Amniotic stem cell (primary cell): Measurements from ENCODE around the gene TGFB2.

Source experiments
- DNase-seq: peaks from one replicate; lab custom pipeline; 2025; lab: John Stamatoyannopoulos, UW

TGFB2 gene

GRCh38 chr1:218462587-218462986 lies 117.5 kb downstream of the TGFB2 start:
- DNase-seq: no peak

DNA sequence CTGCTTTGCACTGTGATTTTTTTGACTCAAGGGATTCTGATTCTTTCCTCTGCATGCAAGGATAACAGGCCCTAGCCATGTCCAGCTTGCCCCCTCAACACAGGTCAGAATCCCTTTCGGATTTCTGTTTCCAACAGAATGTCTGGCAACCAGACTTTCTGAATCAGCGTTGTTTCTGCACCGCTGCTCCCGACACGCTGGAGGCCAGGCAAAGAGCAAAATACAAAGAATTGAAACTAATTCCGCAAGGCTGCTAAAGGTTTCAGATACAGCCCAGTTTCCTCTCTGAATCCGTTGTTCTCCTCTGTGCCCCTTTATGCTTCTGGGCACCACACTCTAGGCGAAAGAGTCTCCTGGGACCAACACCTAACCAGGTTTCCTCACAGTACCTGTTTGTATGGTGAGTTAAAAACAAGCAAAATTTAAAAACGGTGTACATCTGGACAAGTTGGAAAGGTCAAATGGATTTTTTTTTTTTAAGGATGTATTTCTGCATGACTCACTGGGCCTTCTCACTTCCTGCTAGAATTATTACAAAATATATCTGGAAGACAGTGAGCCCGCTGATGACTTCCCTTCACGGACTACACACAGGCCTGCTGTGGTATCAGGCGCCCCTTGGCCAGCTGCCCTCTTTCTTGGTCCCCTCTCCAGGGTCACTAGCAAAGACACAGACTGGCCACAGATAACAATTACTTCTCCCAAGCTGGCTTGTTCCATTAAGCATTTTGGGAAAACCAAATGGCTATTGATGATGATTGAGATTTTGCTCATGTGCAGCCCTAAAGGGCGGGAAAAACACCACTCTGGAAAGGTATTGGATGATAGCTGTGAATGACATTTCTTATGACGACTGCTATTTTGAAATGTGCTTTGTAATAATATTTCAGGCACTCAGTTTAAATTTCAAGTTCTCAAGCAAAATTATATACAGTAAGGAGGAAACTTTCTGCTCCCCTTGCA lies 118.3 kb downstream of the TGFB2 start:
- DNase-seq: no peak

- DNase-seq: no peak
These were observed 119.7 kb downstream of the TGFB2 start for GRCh38 chr1:218464871-218465270.

DNA sequence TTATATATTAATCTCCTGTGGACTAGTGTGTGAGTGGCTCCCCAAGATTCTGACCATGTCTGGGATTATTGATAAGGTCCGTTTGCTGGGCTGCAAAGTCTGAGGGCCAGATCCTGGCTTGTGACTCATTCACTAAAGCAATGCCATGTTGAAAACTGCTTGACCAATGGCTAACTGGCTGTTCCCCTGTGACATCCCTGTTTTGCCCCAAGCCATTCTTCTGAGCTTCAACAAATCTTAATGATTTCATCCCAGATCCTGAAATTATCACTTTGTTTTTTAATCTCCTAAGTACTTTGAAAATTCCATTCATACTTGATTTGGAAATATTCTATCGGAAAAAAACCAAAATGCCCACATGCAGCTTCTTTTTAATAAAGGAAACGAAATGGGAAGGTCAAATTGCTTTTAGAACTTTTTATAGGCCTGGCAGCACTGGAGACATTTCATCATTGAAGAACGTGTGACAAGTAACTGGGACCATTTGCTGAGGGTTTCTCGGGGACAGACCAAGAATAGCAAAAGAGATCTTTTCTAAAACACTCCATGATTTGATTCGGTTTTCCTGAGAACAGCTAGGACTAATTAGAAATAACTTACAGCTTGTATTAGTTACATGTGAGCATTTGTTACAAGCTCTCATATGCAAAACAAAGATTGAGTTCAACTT lies 121.3 kb downstream of the TGFB2 start:
- no peak for DNase-seq

- no peak for DNase-seq
These were observed 122.3 kb downstream of the TGFB2 start for GRCh38 chr1:218467101-218468072.

DNA sequence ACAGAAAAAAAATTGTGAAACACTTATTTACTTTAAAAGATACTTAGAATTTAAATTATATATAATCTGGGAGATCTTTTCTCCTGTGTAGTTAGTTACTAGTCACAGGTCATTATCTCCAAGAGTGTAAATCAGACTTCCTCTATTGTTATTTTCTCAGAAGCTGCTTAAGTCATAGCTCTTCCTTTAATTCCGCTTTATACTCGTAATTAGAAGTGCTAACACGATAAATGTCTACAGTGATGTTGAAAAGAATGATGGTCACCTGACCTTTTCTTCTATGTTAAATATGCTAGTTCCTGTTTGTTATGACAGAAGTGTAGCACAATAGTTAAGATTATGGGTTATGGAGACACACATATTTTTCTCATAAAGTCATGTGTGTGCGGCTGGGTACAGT lies 123.6 kb downstream of the TGFB2 start:
- no peak for DNase-seq

- DNase-seq: no peak
These were observed 127.7 kb downstream of the TGFB2 start for GRCh38 chr1:218472885-218473284.

DNA sequence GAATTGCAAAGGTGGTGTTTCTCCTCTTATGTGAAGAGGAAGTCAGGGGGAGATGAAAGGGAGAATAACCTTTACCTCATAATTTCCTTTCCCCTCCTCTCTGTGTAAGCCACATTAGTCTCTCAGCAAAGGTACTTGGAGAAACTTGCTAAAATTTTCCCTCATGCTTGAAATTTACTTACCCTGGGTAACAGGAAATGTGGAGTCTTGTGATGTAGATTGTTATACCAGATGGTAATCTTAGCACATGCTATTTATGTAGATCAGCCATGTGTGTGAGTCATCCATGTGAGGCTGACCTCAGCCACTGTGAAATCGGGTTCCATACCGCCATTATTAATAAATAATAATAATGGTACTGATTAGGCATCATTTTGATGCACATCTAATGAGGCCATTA lies 128.4 kb downstream of the TGFB2 start:
- DNase-seq: no peak

DNA sequence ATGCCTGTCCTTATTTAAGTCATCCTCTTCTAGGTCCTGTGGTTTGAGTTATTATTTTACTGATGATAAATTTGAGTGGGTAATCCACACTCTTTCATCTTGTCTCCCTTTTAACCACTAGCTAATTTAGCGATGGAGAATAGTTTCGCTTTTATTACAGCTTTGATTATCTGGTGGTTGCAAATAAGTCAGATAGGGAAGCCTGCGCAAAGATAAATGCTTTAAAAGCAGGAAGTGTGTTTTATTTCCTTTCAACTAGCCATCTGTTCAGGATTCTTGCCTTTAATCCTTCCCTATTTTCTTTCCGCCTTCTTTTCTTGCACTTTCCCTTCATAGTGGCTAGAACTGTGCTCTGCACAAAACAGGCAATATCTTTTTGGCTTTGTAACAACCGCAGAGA lies 129.0 kb downstream of the TGFB2 start:
- DNase-seq: no peak

DNA sequence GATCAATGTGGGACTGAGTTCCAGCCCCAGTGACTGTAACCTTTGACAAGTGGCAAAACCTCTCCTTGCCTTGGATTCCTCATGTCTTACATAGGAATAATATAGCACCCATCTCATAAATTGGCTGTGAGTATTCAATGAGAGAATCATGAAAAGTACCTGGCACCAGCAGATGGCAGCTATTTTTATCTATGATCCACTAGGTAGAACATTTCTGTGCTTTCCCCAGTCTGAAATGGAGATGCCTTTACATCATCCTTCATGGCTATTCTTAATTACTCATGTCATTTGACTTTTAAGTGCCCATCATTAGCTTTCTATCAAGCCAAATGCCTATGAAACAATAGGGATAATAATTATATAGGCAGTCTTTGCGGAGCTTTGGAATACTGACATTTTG lies 130.1 kb downstream of the TGFB2 start:
- no peak for DNase-seq

- no peak for DNase-seq
These were observed 130.6 kb downstream of the TGFB2 start for GRCh38 chr1:218475699-218476098.

DNA sequence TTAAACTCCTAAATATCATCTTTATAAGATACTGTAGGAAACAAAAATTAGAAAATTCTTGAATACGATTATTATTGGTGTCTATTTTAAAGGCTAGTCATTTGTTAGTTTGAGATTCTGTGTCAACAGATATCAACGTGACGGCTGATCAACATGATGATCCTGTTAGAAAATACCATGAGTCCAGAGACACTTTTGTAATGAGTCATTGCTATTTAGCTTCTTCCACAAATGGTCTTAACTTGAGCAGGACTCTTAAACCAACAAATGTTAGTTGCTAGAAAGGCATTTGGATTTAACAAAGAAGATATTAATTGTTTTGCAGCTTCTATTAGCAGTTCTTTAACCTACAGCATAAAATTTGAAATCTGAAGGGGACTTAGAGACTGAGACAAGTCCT lies 131.2 kb downstream of the TGFB2 start:
- DNase-seq: peak; percentile 57

GRCh38 chr1:218478336-218478735 lies 133.2 kb downstream of the TGFB2 start:
- DNase-seq: no peak

DNA sequence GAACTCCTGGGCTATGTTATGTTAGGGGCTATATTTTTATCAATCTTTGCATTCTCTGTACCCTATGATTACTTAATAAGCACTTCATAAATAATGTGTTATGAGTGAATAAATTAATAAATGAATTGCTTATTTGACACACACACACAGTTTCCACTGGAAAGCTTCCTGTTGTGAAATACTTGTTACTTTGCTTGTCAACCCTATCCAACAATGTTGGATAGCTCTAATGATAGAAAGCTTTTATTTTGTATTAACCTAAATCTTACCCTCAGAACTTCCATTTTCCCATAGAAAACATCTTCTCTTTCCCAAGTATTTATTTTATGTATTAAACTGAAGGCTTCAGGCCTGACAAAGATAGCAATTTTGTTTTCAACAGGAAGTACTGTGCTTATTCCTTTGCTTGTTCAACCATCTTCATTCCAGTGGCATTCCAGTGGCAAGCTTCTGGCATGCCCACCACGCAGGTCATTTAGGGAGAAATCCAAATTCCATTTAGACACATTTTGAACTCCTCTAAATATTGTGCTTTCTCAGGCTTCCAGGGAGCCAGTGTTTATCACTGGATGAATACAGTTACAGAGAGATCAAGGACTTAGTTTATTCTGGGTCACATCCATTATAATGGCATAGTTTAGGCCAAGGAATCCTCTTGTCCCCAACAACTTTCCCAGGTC lies 134.4 kb downstream of the TGFB2 start:
- peak; percentile 20 for DNase-seq

DNA sequence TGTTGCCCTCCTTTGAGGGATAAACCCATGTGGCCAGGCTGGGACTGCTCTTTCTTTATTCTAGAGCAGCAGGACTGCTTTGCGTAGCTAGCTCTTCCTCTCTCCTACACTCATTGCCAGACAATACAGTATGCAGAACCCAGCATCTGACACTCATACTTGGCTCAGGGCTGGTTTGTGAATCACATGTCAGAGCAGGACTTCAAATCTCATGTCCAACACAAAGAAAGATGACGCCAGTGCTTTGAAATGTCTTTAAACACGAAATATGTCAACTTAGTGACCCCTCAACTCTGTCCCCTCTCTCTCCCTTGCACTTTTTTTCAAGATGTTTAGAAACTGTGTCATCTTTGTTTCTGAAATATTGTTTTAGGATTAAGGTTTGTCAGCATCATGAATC lies 135.0 kb downstream of the TGFB2 start:
- DNase-seq: peak; percentile 40

GRCh38 chr1:218480588-218481099 lies 135.5 kb downstream of the TGFB2 start:
- no peak for DNase-seq

DNA sequence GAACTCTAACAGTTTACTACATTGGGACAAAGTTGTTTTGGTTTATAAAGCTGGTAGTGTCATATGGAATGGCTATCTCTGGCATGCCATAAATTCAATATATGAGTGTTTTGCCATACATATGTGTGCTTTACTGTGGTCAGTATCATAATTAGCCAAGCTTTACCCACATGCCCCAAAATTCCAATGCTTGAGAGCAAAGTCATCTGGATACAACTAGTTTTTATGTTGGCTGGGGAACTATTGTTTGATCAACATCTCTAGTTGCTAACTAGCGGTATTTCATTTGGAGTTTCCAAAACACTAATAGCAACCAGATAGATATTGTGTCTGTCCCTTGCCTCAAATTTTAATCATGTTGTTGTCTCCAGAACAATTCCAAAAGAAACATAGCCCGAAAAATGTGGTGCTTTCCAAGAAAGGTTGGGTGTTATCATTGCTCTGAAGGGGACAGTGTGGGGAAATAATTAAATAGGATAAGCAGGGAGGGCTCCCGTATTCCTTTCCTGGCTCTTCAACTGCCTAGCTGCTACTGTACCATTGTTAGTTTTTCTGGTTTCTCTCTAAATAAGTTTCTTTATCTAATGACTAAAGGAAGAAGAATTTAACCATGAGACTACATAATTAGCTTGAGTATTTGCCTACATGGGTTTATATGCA lies 136.1 kb downstream of the TGFB2 start:
- DNase-seq: no peak

DNA sequence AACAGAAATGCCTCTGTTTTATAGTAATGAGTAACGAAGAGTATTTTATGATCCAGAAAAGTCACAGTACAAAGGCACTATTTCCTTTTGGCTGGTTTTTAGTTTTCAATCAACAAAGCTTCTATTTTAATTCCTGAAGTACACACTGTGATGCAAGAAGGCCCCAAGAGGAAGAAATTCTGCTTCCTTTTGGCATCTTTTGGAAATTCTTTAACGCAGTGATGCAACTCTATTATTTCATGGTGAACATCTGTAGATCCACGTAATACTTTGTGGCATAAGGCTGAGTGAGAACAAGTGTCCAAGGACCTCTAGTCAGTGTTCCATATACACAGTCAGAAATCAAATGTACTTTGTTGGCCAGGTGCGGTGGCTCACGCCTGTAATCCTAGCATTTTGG lies 137.5 kb downstream of the TGFB2 start:
- no peak for DNase-seq

DNA sequence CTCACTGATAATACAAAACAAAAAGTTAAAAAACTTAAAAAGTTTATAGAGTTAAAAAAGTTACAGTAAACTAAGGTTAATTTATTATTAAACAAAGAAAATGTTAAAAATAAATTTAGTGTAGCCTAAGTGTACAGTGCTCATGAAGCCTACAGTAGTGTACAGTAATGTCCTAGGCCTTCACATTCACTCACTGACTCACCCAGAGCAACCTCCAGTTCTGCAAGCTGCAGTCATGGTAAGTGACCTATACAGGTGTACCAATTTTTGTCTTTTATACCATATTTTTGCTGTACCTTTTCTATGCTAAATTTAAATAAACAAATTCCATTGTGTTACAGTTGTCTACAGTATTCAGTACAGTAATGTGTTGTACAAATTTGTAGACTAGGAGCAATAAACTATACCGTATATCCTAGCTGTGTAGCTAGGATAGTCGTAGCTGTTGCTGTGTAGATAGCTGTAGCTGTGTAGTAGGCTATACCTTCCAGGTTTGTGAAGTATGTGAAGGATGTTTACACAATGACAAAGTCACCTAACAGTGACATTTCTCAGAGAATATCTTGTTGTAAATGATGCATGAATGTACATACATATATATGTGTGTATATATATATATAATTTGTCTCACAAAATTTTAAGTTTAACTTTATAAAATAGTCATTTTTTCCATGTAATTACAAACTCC lies 140.2 kb downstream of the TGFB2 start:
- no peak for DNase-seq

DNA sequence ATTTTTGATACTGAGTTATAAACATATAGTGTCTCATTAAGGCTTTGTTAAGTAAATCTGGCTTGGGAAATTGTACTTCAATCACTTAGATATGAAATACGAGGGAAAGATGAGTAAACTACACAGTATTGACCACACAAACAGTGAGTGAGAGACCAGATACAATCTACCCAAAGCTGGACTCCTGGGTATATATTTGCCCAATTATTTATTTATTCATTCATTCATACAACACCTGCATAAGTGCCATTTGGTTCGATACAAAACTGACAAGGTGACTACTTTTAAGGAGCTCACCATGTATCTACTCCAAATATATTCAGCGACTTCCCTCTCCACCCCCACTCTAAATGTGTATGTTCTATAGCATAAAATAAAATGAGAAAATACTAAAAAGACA lies 143.4 kb downstream of the TGFB2 start:
- no peak for DNase-seq
